Thyroid gland (tissue), 4 donors: Measurements from ENCODE around the gene GPM6B.

ENCODE experiments used
- POLR2A ChIP-seq, 2 donors: fragments of 450-650 bp; IDR thresholded peaks; one replicate each; pipeline ENCODE4 v1.6.1; 2017; ENCODE audit warnings: antibody characterized with exemption in 2 of 2, mild to moderate bottlenecking in 2 of 2, moderate library complexity in 1 of 2
- TF ChIP-seq, protein P1 (sequence below), 6 experiments: fragments of 200-600 bp in 3 of 6; fragments of 450-650 bp in 3 of 6; sonication (generic) in 3 of 6; IDR thresholded peaks; one replicate each; pipeline ENCODE4 v1.5.1; 2016 to 2019; ENCODE audit warnings: antibody characterized with exemption in 6 of 6, mild to moderate bottlenecking in 2 of 6, inconsistent platforms in 1 of 6, moderate library complexity in 1 of 6

DNA sequence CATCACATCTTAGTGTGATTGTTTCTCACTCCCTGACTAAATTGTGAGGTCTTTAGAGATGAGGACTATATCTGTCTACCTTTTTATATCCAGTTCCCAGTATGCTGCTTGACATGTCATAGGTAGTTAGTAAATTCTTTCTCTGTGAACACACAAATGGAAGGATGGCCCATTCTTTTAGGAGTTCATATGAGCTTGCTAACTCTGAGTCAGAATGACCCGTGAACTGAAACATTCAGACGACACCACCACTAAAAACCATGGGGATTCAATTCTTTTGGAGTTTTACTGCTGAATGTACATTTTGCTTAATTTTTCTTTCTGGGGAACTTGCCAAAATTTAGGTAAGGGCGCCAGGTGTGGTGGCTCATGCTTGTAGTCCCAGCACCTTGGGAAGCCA is 68.4 kb downstream of the GPM6B start:
- TF ChIP-seq, protein P1, sequence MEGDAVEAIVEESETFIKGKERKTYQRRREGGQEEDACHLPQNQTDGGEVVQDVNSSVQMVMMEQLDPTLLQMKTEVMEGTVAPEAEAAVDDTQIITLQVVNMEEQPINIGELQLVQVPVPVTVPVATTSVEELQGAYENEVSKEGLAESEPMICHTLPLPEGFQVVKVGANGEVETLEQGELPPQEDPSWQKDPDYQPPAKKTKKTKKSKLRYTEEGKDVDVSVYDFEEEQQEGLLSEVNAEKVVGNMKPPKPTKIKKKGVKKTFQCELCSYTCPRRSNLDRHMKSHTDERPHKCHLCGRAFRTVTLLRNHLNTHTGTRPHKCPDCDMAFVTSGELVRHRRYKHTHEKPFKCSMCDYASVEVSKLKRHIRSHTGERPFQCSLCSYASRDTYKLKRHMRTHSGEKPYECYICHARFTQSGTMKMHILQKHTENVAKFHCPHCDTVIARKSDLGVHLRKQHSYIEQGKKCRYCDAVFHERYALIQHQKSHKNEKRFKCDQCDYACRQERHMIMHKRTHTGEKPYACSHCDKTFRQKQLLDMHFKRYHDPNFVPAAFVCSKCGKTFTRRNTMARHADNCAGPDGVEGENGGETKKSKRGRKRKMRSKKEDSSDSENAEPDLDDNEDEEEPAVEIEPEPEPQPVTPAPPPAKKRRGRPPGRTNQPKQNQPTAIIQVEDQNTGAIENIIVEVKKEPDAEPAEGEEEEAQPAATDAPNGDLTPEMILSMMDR (IDR thresholded peaks at IDR 0.05) = no peak
- no peak for TF ChIP-seq POLR2A (IDR thresholded peaks at IDR 0.05)
